Measurements from ENCODE around the gene TNFRSF18.

Gene TNFRSF18

DNA sequence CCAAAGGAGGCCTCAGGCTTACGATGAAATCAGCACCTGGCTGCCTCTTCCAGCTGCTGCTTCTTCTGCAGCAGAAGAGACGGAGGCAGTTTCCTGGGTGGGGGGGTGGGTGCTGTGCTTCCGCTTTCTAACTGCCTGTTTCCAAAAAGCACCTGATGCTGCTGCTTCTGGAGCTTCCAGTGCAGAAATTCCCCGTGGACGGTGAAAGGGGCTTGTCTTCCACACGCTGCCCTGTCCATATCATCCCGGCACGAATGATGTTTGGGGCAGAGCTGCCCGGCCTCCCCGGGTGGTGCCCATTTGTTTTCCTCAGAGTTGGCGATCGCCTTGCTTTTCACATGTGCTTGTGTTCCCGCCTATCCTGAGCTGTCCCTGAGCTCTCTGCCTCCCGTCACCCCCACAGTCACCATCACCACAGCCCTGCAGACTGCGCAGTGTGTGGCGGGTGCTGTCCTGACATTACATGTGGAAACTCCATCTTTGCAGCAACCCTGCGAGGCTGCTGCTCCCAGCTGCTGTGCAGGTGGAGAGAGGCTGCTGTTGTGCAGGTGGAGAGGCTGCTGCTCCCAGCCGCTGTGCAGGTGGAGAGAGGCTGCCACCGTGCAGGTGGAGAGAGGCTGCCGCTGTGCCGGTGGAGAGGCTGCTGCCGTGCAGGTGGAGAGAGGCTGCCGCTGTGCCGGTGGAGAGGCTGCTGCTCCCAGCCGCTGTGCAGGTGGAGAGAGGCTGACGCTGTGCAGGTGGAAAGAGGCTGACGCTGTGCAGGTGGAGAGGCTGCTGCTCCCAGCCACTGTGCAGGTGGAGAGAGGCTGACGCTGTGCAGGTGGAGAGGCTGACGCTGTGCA is 30.9 kb downstream of the TNFRSF18 start:
- DNase-seq = no peak

DNA sequence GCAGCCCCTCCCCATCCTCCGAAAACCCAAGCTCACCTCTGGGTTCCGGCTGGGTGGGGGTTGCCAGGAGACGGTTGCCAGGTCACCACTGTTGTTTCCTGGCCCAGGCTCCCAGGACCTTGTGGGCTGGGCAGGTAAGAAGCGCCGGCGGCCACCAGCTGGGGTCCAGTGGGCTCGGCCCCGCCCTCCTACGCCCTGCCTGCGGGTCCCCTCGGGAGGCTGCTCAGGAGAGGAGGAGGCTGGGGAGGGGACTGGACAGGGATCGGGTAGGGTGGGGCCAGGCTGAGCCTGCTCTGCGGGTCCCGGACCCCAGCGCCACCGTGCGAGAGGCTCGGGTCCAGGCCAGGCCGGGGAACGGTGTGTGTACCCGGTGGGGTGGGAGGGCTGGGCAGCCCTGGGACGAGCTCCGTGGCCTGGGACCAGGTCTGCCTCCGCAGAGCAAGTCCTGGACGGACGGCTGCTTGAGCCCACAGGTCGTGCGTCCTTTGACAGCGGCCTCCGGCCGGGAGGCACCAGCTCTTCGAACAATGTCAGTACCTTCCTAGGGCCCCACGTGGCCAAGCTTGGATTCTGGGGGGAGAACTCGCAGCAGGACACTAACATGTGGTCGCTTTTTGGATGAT is 32.5 kb downstream of the TNFRSF18 start, which contains the start of gene TTLL10:
TTLL10 (plus strand) TSS at position 88 of the 623 bp plus-strand sequence. CDS start 5,336 bp downstream, outside the sequence.
- DNase-seq = no peak

DNA sequence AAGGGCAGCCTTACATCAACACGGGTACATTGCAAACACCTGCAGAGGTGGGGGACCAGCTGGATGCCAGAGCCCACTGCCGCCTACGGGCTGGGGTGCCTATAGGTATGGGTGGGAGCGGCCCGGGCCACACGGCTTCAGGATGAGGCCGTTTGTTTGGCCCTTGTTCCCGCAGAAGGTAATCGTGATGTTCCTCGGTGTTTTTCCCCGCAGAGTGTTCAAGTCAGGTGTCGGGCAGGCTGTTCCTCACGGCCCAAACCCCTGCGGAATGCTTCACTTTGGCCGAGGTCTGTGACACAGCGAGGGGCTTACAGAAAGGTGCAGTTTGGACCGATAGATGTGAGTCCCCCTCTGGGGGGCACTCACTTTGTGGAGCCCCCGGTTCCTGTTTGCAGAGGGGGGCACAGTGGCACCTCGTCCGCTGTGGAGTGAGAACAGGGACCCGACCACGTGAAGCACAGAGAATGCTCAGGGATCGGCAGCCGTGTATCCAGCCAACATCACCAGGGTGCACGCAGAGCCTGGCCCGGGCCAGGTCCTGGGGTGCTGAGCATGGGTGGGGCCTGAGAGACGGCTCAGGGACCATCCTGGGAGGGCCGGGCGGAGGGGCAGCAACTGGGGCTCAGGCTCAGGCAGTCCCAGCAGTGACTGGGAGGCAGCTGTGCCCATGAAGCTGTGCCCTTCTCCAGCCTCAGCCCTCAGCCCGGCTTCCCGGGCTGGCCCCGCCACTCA is 33.2 kb downstream of the TNFRSF18 start:
- DNase-seq = no peak

DNA sequence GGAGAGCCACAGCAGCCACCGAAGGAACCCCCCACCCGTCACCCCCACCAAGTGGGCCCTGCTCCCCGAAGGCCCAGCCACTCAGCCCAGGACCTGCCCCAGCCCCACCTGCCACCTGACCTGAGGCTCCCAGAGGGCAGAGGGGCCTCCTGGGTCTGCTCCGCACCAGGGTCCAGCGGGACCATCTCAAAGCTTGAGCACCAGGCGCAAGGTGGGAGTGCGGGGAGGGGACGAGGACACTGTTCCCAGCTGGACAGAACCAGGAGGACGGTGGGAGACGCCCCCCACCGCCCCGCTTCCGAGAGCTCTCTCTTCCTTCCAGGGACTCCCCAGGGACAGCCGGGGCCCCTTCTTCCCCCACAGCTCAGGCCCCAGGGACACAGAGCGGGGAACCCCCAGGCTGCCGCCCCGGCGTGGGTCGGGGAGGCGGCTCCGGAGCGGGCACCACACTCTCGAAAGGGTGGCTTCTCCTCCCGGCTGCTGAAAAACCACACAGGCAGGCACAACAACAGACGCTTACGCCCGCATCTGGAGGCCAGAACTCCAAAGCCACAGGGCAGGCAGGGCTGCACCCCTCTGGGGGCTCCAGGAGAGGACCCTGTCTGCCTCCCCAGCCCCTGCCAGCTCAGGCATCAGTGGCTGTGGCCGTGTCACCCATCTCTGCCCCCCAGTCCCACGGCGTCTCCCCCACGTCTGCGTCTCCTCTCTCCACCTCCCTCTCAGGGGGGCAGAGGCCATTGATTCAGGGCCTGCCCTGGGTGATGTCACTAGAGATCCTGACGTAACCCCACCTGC is 34.6 kb downstream of the TNFRSF18 start:
- DNase-seq = no peak

DNA sequence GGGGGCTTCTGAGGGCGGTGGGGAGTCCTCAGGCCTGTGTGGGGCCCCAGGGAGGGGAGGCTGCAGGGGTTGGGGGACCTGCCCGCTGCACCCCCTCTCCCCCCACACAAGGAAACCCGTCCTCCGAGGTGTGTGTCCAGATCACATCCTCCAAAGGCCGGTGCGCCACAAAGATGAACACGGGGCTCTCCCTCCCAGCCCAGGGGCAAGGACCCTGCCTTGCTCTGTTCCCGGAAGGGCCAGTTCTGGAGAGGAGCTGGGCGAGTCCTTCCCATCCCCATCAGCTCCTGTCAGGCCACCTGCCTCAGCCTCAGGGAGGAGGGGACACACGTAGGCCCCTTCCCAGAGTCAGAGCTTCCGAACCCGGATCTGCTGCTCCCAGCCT is 35.2 kb downstream of the TNFRSF18 start:
- no peak for DNase-seq

DNA sequence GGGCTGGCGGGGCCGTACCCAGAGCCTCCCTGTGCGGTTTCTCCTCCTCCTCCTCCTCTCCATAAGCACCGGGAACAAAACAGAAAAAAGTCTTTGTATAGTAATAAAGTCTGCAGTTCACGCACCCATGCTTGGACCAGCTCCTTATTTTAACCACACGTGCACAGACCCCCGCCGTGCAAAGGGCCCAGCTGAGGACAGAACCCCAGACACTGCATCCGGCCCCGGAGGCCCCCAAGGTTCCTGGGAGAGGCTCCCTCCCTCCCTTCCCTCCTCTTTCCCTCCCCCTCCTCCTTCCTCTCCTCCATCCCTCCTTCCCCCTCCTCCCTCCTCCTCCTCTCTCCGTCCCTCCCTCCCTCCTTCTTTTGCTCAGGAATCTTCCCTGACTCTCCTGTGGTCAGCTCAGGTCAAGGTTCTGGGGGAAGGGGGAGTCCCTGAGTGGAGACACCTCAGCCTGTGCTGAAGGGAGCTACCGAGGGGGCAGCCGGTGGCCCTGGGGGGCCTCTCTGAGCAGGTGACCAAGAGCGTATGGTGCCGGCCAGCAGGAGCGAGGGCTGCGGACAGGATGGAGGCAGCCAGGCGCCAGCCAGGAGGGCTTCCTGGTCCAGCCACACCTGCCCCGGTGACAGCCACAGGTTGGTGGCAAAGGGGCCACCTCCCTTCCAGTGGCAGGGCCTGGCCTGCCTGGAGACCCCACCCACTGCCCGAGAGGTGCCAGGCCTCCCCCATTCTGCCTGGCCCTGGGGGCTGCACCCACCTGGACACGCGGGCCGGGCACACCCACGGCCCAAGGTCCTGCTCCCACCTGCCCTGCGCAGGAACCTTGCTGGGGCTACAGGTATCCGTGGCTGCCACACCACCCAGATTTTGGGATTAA is 35.9 kb downstream of the TNFRSF18 start:
- DNase-seq = no peak

DNA sequence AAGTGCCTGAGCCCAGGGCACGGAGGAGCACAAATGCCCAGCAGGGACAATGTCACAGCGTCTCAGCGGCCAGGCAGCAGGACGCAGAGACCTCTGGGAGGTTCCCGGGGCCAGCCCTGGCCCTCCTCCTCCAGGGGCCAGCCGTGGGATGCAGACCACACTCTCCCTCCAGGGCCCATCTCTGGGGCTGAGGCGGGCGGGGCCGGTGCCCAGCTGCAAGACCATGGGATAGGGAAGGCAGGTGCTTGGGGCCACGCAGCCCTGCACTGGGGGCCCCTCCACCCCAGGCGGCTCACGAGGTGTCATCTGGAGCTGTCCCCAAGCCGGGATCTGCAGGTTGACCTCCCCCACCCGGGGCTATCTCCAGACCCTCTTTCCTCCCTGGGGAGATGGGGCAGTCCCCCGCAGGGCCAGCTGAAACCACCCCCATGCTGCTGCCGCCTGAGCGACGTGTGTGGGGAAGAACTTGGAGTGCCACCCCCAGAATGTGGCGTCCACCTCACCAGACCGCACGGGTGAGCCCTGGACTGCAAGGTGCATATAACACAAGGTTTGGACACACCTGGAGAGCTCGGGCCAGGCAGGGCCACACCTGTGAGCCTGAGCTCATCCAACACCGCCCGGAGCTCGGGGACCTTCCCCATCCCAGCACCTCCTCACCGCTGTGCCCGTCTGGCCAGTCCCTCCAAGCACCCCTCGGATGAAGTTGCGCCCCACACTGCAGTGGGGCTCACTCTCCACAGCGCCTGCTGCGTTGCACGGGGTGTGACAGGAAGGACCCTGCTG is 36.8 kb downstream of the TNFRSF18 start:
- DNase-seq = no peak

DNA sequence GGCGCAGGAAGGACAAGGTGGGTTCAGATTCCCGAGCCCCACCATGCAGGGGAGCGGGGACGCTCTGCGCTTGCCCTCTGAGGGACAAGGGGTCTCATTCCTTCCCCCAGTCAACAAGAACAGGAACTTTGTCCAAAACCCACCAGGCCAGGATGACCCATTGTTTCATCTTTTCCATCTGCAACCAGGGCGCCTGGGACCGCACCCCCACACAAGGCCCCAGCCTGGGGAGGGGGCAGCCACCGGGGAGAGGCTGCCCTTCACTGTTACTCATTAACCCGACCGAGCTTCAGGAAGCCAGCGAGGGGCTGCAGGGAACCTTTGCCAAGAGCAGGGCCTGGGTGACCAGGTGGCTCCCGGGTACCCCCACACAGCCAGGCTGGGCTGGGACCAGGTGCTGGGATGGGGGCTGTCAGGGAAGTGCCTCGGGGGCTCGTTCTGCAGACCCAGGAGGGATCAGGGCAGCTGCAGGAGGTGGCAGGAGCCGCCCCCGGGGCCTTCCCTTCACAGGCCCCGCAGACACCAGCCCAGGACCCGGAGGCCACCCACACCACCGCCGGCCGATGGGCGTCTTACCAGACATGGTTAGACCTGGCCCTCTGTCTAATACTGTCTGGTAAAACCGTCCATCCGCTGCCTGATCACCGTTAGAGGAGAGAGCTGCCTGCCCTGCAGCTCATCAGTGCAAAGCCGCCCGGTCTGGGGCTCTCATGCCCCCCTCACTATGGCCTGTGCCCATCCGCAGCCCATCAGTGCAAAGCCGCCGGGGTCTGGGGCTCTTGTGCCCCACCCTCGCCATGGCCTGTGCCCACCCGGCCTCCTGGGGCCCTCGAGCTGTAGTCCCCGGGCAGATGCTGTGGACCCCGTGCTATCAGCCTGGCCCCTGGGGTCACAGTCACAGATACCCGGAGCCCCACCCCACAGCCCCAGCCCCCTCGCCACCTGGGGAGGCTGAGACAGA is 37.7 kb downstream of the TNFRSF18 start:
- DNase-seq = no peak

DNA sequence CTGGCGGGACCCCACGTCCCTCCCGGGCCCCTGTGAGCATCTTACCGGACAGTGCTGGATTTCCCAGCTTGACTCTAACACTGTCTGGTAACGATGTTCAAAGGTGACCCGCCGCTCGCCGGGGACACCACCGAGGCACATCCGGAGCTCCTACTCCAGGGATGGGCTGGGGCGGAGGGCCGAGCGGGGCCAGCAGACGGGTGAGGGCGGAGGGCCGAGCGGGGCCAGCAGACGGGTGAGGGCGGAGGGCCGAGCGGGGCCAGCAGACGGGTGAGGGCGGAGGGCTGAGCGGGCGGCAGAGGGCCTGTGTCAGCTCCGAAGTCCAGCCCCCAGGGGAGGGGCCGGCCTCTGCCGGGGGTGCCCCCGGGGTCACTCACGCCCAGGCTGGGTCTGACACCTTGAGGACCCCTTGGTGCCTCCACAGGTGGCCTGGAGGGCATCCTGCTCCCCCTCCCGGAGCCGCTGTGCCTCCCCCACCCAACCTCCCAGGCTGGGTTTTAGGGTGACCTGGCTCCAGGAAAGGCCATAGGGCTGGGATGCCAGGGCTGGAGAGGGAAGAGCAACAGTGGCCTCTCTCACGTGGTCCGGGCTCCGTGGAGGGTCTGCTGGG is 38.4 kb downstream of the TNFRSF18 start:
- DNase-seq = no peak

DNA sequence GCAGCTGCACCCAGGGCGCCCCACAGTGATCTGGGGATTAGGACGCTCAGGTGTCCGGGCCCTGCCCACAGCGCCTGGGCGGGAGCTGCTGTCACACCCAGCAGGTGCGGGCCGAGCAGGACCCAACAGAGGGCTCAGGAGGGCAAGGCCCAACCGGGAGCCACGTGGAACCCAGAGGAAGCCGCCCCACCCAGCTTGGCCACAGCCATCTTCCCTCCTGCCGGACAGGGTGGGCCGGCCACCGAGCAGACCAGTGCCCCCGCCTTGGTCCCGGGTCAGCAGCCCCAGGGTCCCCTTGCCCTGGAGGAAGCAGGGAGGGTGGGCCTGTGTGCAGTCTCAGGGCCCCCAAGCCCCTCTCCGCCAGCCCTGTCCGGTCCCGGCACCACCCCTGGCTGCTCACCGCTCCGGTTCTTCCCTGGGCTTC is 39.0 kb downstream of the TNFRSF18 start:
- DNase-seq = no peak

DNA sequence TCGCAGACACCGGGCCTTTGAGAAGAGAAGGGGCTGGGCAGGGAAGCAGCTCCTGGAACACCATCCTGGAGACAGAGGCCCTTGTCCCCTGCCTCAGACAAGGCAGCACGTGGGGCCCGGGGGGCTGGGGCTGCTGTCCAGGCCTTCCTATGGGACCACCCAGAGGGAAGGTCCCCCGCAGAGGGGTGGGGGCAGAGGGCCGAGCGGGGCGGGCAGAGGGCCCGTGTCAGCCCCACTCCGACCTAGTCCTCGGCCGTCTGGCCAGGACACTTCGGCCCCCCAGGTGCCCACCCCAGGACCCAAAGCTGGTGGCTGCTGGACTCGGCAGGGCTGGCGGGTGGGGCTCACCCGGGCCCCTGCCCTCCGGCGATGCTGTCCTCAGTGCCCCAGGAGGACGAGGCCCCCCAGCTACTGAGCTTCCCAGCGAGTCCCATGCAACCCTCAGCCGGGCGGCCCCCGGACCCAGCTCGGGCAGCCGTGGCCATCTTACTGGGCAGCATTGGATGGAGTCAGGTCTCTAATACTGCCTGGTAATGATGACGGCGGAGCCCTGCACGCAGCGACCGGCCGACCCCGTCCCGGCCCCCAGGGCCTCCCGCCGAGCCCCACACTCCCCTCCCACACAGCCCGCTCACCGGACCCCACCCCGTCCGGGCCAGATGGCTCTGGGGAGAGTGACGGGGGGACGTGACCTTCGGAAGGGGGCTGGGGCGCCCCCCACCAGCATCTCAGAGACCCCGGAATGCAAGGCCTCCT is 39.6 kb downstream of the TNFRSF18 start:
- DNase-seq = no peak

DNA sequence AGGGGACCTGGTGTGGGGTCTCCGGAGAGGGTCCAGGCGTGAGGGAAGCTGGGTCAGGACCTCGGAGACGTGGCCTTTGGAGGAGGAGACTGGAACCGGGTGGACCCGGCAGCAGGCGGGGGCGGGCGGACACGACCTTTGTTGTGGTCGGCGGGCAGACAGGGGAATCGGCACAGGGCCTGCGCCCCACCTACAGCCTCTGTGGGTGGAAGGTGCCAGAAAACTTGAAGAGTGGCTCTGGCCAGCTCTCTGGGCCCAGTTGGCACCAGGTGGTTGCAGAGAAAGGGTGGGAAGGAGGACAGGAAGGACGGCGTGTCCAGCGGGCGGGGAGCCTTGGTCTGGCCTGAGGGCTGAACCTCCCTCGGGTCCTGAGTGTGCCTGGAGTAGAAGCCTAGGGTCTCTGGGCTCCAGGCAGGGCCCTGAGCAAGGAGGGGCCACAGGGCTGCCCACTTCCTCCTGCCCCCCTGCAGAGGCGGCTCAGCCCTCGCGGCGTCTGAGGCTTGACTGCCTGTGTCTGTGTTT is 40.4 kb downstream of the TNFRSF18 start:
- DNase-seq = no peak

DNA sequence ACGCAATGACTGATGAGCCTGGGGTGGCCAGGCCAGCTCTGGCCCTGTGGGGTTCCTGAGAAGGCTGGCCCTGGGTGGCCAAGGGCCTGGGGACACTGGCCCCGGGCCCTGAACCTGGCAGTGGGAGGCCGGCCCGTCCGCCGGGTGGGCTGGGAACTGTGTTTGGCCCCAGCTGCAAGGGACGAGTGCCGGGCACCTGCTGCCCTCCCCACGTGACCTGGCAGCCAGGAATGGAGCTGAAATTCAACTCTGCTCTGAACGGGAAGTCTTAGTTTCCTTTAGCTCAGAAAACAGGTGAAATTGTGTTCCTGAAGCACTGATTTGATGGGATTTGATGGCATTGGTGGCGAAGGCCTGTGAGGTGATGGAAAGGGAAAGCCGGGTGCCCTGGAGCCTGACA is 40.9 kb downstream of the TNFRSF18 start:
- DNase-seq = no peak

DNA sequence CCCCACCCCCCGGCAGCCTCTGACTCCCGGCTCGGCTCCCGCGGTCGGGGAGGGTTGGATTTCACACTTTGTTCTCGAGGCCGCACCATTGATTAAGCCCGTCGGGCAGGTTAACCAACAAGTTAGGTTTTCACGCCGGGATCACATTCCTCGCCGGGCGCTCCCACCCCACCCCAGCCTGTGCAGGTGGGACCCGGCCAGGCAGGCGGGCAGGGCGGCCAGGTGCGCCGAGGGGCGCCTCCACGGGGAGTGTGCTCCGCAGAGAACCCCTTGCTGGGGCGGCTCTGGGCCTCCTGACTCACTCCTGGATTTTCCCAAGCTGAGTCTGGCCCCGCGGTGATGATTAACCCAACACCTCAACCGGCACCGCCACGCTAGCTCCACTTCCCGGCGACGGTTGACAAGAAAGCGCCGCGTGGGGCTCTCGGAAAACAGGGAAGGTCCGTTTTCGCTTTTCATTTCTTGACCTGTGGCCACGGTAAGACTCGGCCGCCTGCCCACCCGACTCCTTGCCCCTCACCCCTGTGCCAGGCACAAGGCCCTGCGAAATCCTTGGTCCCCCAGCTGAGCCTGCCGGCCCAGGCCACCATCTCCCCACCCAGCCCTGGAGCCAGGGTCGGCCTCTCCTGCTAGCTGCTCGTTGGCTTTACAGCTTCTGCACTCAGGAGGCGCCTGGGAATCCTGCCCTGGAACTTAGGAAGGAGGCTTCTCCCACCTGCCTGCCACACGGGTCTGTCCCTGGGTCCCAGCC is 41.5 kb downstream of the TNFRSF18 start:
- DNase-seq = no peak

DNA sequence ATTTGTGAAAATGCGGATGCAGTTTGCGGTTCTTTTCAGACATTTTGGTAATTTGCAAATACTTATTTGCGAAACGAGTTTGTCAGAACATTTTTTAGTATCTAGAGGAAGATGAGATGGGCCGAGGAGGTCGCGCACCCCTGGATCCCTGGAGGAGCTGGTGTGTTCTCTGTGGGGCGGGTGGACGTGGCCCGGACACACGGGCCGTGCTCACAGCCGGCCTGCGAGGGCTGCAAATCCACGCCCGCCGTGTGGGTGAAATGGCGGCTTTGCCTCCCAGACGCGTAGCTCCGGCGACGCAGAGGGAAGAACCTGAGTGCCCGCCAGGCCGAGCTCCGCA is 42.1 kb downstream of the TNFRSF18 start:
- peak; percentile 16 for DNase-seq

DNA sequence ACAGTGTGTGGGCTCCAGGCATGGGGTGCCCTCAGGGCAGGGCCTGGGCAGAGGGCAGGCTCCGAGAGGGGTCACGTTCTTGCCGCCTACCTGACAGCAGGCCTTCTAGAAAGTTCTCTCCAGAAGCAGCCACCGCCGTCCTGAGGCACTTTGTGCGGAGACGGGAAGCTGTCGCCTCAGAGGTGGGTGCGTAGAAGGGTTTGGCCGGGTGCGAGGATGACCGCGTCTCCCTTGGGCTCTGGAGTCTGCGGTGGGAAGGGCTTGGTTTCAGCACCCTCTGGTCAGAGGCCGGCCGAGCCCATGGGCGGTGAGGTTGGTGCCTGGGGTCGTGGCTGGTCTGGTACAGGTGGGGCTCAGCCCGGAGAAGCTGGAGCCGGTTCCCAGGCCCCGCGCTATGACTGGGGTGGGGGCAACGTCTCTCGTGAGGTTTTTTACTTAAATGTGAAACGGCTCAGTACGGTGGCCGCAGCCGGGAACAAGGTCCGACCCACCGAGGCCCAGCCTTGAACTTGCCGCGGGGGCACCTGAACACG is 42.8 kb downstream of the TNFRSF18 start:
- DNase-seq = no peak
